GM12892 (cell line): Measurements from ENCODE around the gene HSPA1B.

Experiments
- POLR2A ChIP-seq: IDR thresholded peaks from 2 replicates; pipeline ENCODE4 v1.6.1; 2011; ENCODE audit warnings: low read depth, low read length, control low read depth
- POLR2AphosphoS5 ChIP-seq: IDR thresholded peaks from 2 replicates; pipeline ENCODE4 v1.6.1; 2011; ENCODE audit warnings: low read depth, low read length, control low read depth

DNA sequence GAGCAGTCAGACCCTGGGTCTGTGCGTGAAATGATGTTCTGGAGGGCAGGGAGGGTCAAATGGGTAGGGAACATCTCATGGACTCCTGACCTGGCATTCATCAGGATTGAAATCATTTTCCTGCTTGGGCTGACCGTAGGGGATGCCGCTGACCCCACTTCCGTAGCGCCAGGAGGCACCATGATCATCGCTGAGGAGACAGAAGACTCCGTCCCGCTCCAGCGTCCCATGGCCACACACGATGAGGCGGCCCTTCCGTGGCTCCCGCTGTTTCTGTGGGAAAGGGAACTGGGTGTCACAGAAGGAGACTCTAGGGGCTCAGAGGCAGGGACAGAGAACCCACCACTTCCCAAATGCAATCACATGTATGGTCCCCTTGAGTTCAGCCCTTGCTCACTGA, 32.8 kb downstream of the HSPA1B start:
- no peak for TF ChIP-seq POLR2AphosphoS5
- no peak for TF ChIP-seq POLR2A
